Measurements from ENCODE around the gene NOX4.

NOX4 gene

DNA sequence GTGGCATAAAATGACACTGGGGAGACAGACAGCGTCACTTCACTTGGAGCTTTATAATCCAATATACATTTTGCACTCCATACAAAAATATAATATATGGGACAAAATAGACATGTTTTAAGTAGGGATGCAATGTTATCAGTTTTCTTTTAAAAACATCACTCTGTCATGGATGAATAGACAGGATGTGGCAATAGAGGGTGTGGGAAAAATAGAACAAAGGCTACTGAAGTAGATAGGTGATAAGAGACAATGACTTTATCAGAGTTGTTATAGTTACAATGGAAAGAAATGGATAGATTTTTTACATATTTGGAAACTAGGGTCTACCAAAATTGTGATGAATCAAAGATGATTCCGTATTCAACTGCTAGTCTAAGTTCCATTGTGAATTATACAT, 13.1 kb upstream of the NOX4 start:
- no peak overlapping the region for H3K27ac ChIP-seq (ENCODE audit: low read depth, low read length)
- H3K79me2 ChIP-seq (ENCODE audit: control insufficient read depth, low read length): no peaks in the 10 kb centered on the region
- H4K20me1 ChIP-seq (ENCODE audit: control insufficient read depth, insufficient read depth, low read depth, low read length): no peaks in the 10 kb centered on the region
- TF ChIP-seq EZH2phosphoT487 (IDR thresholded peaks at IDR 0.05; ENCODE audit: borderline replicate concordance, low read length): no peak
- TF ChIP-seq, protein P1, sequence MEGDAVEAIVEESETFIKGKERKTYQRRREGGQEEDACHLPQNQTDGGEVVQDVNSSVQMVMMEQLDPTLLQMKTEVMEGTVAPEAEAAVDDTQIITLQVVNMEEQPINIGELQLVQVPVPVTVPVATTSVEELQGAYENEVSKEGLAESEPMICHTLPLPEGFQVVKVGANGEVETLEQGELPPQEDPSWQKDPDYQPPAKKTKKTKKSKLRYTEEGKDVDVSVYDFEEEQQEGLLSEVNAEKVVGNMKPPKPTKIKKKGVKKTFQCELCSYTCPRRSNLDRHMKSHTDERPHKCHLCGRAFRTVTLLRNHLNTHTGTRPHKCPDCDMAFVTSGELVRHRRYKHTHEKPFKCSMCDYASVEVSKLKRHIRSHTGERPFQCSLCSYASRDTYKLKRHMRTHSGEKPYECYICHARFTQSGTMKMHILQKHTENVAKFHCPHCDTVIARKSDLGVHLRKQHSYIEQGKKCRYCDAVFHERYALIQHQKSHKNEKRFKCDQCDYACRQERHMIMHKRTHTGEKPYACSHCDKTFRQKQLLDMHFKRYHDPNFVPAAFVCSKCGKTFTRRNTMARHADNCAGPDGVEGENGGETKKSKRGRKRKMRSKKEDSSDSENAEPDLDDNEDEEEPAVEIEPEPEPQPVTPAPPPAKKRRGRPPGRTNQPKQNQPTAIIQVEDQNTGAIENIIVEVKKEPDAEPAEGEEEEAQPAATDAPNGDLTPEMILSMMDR (IDR thresholded peaks at IDR 0.05; ENCODE audit: low read depth, low read length, poor library complexity, severe bottlenecking): no peak
- no peaks in the 10 kb centered on the region for H3K36me3 ChIP-seq (ENCODE audit: control insufficient read depth, low read length)
- H3K4me3 ChIP-seq (ENCODE audit: low read length): no peak overlapping the region
- no peaks in the 10 kb centered on the region for H3K9me3 ChIP-seq (ENCODE audit: control insufficient read depth, insufficient read depth, low read length)
- H3F3A ChIP-seq (ENCODE audit: control insufficient read depth, insufficient read depth): no peaks in the 10 kb centered on the region
- H3K27me3 ChIP-seq (ENCODE audit: control insufficient read depth, low read length): no peaks in the 10 kb centered on the region
- H3K4me2 ChIP-seq (ENCODE audit: low read length): no peak overlapping the region
- no peaks in the 10 kb centered on the region for H3K4me1 ChIP-seq (ENCODE audit: control insufficient read depth, low read length)
- H3K9me2 ChIP-seq (replicated peaks; ENCODE audit: control insufficient read depth, low read length): no peaks in the 10 kb centered on the region

GRCh38 chr11:89503422-89503821, 12.2 kb upstream of the NOX4 start:
- Histone ChIP-seq H3K36me3 (ENCODE audit: control insufficient read depth, low read length) (no peaks in the 10 kb centered on the region), H3K9me2 (replicated peaks; ENCODE audit: control insufficient read depth, low read length) (no peaks in the 10 kb centered on the region), H3K9me3 (ENCODE audit: control insufficient read depth, insufficient read depth, low read length) (no peaks in the 10 kb centered on the region), H3F3A (ENCODE audit: control insufficient read depth, insufficient read depth) (no peaks in the 10 kb centered on the region), H4K20me1 (ENCODE audit: control insufficient read depth, insufficient read depth, low read depth, low read length) (no peaks in the 10 kb centered on the region), H3K4me1 (ENCODE audit: control insufficient read depth, low read length) (no peaks in the 10 kb centered on the region), H3K27me3 (ENCODE audit: control insufficient read depth, low read length) (no peaks in the 10 kb centered on the region), H3K27ac (ENCODE audit: low read depth, low read length) (no peak overlapping the region), H3K4me2 (ENCODE audit: low read length) (no peak overlapping the region), H3K4me3 (ENCODE audit: low read length) (no peak overlapping the region), H3K79me2 (ENCODE audit: control insufficient read depth, low read length) (no peaks in the 10 kb centered on the region)
- no peak for TF ChIP-seq EZH2phosphoT487 (IDR thresholded peaks at IDR 0.05; ENCODE audit: borderline replicate concordance, low read length)
- TF ChIP-seq, protein P1 (IDR thresholded peaks at IDR 0.05; ENCODE audit: low read depth, low read length, poor library complexity, severe bottlenecking): no peak

DNA sequence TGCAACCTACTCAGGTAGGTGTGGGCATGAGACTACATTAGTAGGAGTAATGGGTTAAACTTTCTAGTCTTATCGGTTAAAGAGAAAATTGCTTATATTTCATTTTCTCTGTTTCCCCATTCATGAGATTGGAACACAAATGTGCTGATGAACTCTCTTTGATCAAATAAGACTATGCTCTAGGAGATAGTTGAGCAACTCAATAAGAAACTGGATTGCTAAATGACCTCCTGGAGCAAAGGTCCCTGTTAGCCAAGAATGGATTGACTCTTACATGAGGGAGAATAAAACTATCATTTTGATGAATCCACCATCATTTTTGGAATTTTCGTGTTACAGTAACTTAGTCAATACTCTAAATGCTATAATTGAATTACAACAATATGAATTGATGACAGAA, 11.1 kb upstream of the NOX4 start:
- Histone ChIP-seq H3K36me3 (ENCODE audit: control insufficient read depth, low read length) (no peaks in the 10 kb centered on the region), H3F3A (ENCODE audit: control insufficient read depth, insufficient read depth) (no peaks in the 10 kb centered on the region), H3K9me3 (ENCODE audit: control insufficient read depth, insufficient read depth, low read length) (no peaks in the 10 kb centered on the region), H3K4me1 (ENCODE audit: control insufficient read depth, low read length) (no peaks in the 10 kb centered on the region), H3K4me2 (ENCODE audit: low read length) (no peak overlapping the region), H3K79me2 (ENCODE audit: control insufficient read depth, low read length) (no peaks in the 10 kb centered on the region), H3K9me2 (replicated peaks; ENCODE audit: control insufficient read depth, low read length) (no peaks in the 10 kb centered on the region), H3K4me3 (ENCODE audit: low read length) (no peak overlapping the region), H3K27me3 (ENCODE audit: control insufficient read depth, low read length) (no peaks in the 10 kb centered on the region), H3K27ac (ENCODE audit: low read depth, low read length) (no peak overlapping the region), H4K20me1 (ENCODE audit: control insufficient read depth, insufficient read depth, low read depth, low read length) (no peaks in the 10 kb centered on the region)
- TF ChIP-seq EZH2phosphoT487 (IDR thresholded peaks at IDR 0.05; ENCODE audit: borderline replicate concordance, low read length): no peak
- TF ChIP-seq, protein P1 (IDR thresholded peaks at IDR 0.05; ENCODE audit: low read depth, low read length, poor library complexity, severe bottlenecking): no peak

- Histone ChIP-seq H3F3A (ENCODE audit: control insufficient read depth, insufficient read depth) (no peaks in the 10 kb centered on the region), H3K9me3 (ENCODE audit: control insufficient read depth, insufficient read depth, low read length) (no peaks in the 10 kb centered on the region), H3K4me2 (ENCODE audit: low read length) (no peak overlapping the region), H3K27ac (ENCODE audit: low read depth, low read length) (no peak overlapping the region), H3K27me3 (ENCODE audit: control insufficient read depth, low read length) (no peaks in the 10 kb centered on the region), H3K36me3 (ENCODE audit: control insufficient read depth, low read length) (no peaks in the 10 kb centered on the region), H4K20me1 (ENCODE audit: control insufficient read depth, insufficient read depth, low read depth, low read length) (no peaks in the 10 kb centered on the region), H3K79me2 (ENCODE audit: control insufficient read depth, low read length) (no peaks in the 10 kb centered on the region), H3K4me1 (ENCODE audit: control insufficient read depth, low read length) (no peaks in the 10 kb centered on the region), H3K4me3 (ENCODE audit: low read length) (no peak overlapping the region), H3K9me2 (replicated peaks; ENCODE audit: control insufficient read depth, low read length) (no peaks in the 10 kb centered on the region)
- TF ChIP-seq, protein P1 (IDR thresholded peaks at IDR 0.05; ENCODE audit: low read depth, low read length, poor library complexity, severe bottlenecking): no peak
- TF ChIP-seq EZH2phosphoT487 (IDR thresholded peaks at IDR 0.05; ENCODE audit: borderline replicate concordance, low read length): no peak
These were observed 9.2 kb upstream of the NOX4 start for GRCh38 chr11:89500336-89500735.

All from DOHH2 (cell line).